OCI-LY3 (cell line): ENCODE results near the gene PCK2.

ENCODE experiments used
- H2AFZ ChIP-seq: fragments of 200-600, 300-600 bp; shearing (Covaris generic); 2 replicates; pipeline ENCODE4 v1.6.0; 2014; ENCODE audit warnings: antibody characterized with exemption, low read depth, low read length
- H3K27ac ChIP-seq: fragments of 200-600, 300-600 bp; sonication (generic); 2 replicates; pipeline ENCODE4 v1.5.1; 2014; ENCODE audit warnings: mild to moderate bottlenecking, low read length, moderate library complexity, mixed read lengths
- H3K27me3 ChIP-seq: fragments of 200-600, 300-600 bp; sonication (generic); 2 replicates; pipeline ENCODE4 v1.6.1; 2014; ENCODE audit warnings: low read depth, low read length, mixed read lengths
- H3K36me3 ChIP-seq: fragments of 200-600, 300-600 bp; sonication (generic); replicated peaks from 2 replicates; pipeline ENCODE3; 2014; ENCODE audit warnings: low read depth, low read length, mixed read lengths
- H3K4me1 ChIP-seq: fragments of 300-600, 200-600 bp; sonication (generic); 2 replicates; pipeline ENCODE4 v1.6.1; 2014; ENCODE audit warnings: low read length, mixed read lengths
- H3K4me2 ChIP-seq: fragments of 200-600, 300-600 bp; sonication (generic); 2 replicates; pipeline ENCODE4 v1.6.1; 2014; ENCODE audit warnings: low read length, mixed read lengths
- H3K4me3 ChIP-seq: fragments of 300-600, 200-600 bp; sonication (generic); 2 replicates; pipeline ENCODE4 v1.5.1; 2014; ENCODE audit warnings: antibody characterized with exemption, mild to moderate bottlenecking, low read length, moderate library complexity
- H3K79me2 ChIP-seq: fragments of 300-600, 200-600 bp; shearing (Covaris generic); 2 replicates; pipeline ENCODE4 v1.6.1; 2014; ENCODE audit warnings: mild to moderate bottlenecking, low read length, mixed read lengths
- H3K9ac ChIP-seq: fragments of 300-600, 200-600 bp; shearing (Covaris generic); 2 replicates; pipeline ENCODE4 v1.6.0; 2014; ENCODE audit warnings: mild to moderate bottlenecking, low read length, moderate library complexity
- H3K9me3 ChIP-seq: fragments of 200-600, 300-600 bp; shearing (Covaris generic); 2 replicates; pipeline ENCODE4 v1.6.1; 2014; ENCODE audit warnings: low read length, mixed read lengths; ENCODE audit not compliant: insufficient read depth
- H4K20me1 ChIP-seq: fragments of 200-600, 300-600 bp; sonication (generic); 2 replicates; pipeline ENCODE4 v1.6.1; 2016; ENCODE audit warnings: low read length, mixed read lengths; ENCODE audit not compliant: insufficient read depth
- EZH2phosphoT487 ChIP-seq: fragments of 200-600 bp; shearing (Covaris generic); IDR thresholded peaks from 2 replicates; pipeline ENCODE4 v1.6.1; 2018; ENCODE audit warnings: antibody characterized with exemption, mixed run types, low read depth
- TF ChIP-seq, protein P1 (sequence below): fragments of 200-600, 300-600 bp; sonication (generic); IDR thresholded peaks from 2 replicates; pipeline ENCODE4 v1.5.1; 2014; ENCODE audit warnings: antibody characterized with exemption, low read length, low read depth

The PCK2 gene

GRCh38 chr14:24079491-24080141 is 14.5 kb upstream of the PCK2 start:
- Histone ChIP-seq H3K79me2 (no peaks in the 10 kb centered on the region), H3K4me1 (peaks cover 29% of the 10 kb centered on the region), H3K27ac (no peak overlapping the region), H4K20me1 (no peaks in the 10 kb centered on the region), H3K9ac (no peak overlapping the region), H2AFZ (no peak overlapping the region), H3K36me3 (no peaks in the 10 kb centered on the region), H3K4me2 (no peak overlapping the region), H3K27me3 (peaks cover 17% of the 10 kb centered on the region), H3K9me3 (no peaks in the 10 kb centered on the region), H3K4me3 (no peak overlapping the region)
- TF ChIP-seq, protein P1, sequence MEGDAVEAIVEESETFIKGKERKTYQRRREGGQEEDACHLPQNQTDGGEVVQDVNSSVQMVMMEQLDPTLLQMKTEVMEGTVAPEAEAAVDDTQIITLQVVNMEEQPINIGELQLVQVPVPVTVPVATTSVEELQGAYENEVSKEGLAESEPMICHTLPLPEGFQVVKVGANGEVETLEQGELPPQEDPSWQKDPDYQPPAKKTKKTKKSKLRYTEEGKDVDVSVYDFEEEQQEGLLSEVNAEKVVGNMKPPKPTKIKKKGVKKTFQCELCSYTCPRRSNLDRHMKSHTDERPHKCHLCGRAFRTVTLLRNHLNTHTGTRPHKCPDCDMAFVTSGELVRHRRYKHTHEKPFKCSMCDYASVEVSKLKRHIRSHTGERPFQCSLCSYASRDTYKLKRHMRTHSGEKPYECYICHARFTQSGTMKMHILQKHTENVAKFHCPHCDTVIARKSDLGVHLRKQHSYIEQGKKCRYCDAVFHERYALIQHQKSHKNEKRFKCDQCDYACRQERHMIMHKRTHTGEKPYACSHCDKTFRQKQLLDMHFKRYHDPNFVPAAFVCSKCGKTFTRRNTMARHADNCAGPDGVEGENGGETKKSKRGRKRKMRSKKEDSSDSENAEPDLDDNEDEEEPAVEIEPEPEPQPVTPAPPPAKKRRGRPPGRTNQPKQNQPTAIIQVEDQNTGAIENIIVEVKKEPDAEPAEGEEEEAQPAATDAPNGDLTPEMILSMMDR: no peak
- TF ChIP-seq EZH2phosphoT487: no peak

DNA sequence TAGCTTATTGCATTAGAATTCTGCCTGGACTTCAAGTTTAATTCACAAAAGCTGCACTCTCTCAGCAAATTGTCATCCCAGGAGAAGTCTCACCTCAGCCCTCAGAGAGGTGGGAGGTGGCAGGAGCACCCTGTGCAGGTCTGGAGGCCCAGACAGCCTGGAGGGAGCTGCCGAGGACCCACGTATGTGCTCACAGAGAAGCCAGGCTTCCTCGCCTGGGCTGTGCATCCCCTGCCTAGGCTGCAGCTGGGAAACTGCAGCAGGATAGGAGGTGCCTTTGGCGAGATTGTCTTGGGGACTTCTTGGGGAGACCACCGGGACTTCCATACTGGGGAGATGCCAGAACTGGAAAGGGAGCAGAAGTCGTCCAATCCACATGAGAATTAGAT is 14.0 kb upstream of the PCK2 start:
- no peaks in the 10 kb centered on the region for H4K20me1 ChIP-seq
- H3K27me3 ChIP-seq: peaks cover 17% of the 10 kb centered on the region
- peak overlapping the region; percentile 86 for H3K4me3 ChIP-seq
- H2AFZ ChIP-seq: no peak overlapping the region
- TF ChIP-seq, protein P1: no peak
- TF ChIP-seq EZH2phosphoT487: no peak
- H3K4me1 ChIP-seq: peaks cover 24% of the 10 kb centered on the region
- H3K9ac ChIP-seq: peak overlapping the region; percentile 66; the same call in 1 of the 2 replicates
- no peaks in the 10 kb centered on the region for H3K36me3 ChIP-seq
- H3K79me2 ChIP-seq: no peaks in the 10 kb centered on the region
- H3K27ac ChIP-seq: no peak overlapping the region
- peak overlapping the region; percentile 88 for H3K4me2 ChIP-seq
- H3K9me3 ChIP-seq: no peaks in the 10 kb centered on the region

GRCh38 chr14:24080888-24081738 is 13.0 kb upstream of the PCK2 start:
- Histone ChIP-seq H3K36me3 (no peaks in the 10 kb centered on the region), H3K9me3 (no peaks in the 10 kb centered on the region), H3K4me1 (peaks cover 14% of the 10 kb centered on the region), H3K27ac (no peak overlapping the region), H4K20me1 (no peaks in the 10 kb centered on the region), H3K9ac (peak overlapping the region; percentile 66), H2AFZ (peak overlapping the region; percentile 64; the same call in 1 of the 2 replicates), H3K79me2 (no peaks in the 10 kb centered on the region), H3K4me3 (peak overlapping the region; percentile 86), H3K4me2 (peak overlapping the region; percentile 88), H3K27me3 (peaks cover 17% of the 10 kb centered on the region)
- TF ChIP-seq EZH2phosphoT487: no peak
- TF ChIP-seq, protein P1: no peak

DNA sequence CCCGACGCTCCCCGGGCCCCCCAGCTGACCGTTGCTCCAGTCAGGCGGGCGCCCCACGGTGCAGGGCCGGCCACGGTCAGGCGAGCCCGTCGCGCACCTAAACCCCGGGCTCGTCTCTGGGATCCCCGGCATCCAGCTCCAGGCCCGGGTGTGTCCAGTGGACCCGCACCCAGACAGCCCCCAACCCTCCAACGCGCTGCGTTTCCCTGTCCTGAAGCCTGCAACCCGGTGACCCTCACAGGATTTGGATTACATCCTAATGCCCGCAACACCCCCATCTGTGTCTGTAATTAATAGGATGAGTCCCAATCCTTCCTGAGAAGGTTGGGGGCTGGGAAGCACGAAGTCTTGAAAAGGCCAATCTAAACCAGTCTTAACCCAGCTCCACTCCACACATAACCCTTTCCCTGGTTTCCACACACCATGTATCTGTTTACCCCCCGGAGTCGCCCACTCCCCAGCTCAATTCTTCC is 12.3 kb upstream of the PCK2 start:
- Histone ChIP-seq H3K4me3 (peak overlapping the region; percentile 86), H3K36me3 (no peaks in the 10 kb centered on the region), H3K4me2 (peak overlapping the region; percentile 88), H3K79me2 (no peaks in the 10 kb centered on the region), H2AFZ (peak overlapping the region; percentile 64; the same call in 1 of the 2 replicates), H3K27me3 (peaks cover 17% of the 10 kb centered on the region), H3K9me3 (no peaks in the 10 kb centered on the region), H3K9ac (peak overlapping the region; percentile 66), H3K4me1 (peaks cover 14% of the 10 kb centered on the region), H4K20me1 (no peaks in the 10 kb centered on the region), H3K27ac (no peak overlapping the region)
- TF ChIP-seq EZH2phosphoT487: no peak
- TF ChIP-seq, protein P1: no peak
